HCT116 (cell line): ENCODE measurements around the gene PPP2R2D. TPM values are rescaled to one million over a fixed set of nuclear protein-coding genes. Genes with fewer than 3 reads are reported as not detected.

Source experiments
- ATAC-seq: fragments of 200-7000 bp; cut with Tn5 transposase; 2 replicates; pipeline ENCODE4 v1.9.1; 2020; ENCODE audit warnings: mild to moderate bottlenecking, moderate library complexity
- BruUV-seq: library from RNA; stranded (reverse); fragments of 400-500 nt; replicated peaks from 2 replicates; lab custom pipeline; 2021; lab: Mats Ljungman, UMichigan
- CTCF ChIA-PET: fragments of 300-600 bp; sonication (Branson Sonifier 250); formaldehyde crosslinking; loops from one replicate; lab custom pipeline; 2021; ENCODE audit warnings: antibody characterized with exemption; lab: Charles Lee
- POLR2A ChIA-PET: fragments of 300-600, 350-600 bp; sonication (Branson Sonifier 250); formaldehyde crosslinking; loops from one replicate; lab custom pipeline; 2021; ENCODE audit warnings: antibody characterized with exemption; lab: Charles Lee
- RAD21 ChIA-PET, 2 experiments: fragments of 300-600 bp; sonication (Branson Sonifier 250); formaldehyde crosslinking; loops; one replicate each; lab custom pipeline; 2023; ENCODE audit warnings: low total read pairs in 2 of 2; ENCODE audit not compliant: uncharacterized antibody in 2 of 2, unreplicated experiment in 2 of 2, low non-redundant PET in 1 of 2; lab: Charles Lee
- DNase-seq: peaks from one replicate; pipeline ENCODE4 v3.0.0-alpha.2; 2010; ENCODE audit warnings: low read depth, low spot score
- H2AFZ ChIP-seq: fragments of 200-600 bp; shearing (Covaris generic), sonication (generic); 2 replicates; pipeline ENCODE4 v1.6.1; 2017; ENCODE audit warnings: low read depth, mixed run types, mixed read lengths, antibody characterized with exemption, low read length; ENCODE audit not compliant: poor library complexity, severe bottlenecking
- H3K27ac ChIP-seq: 2 replicates; pipeline ENCODE4 v1.5.1; 2012; ENCODE audit warnings: low read depth, low read length
- H3K27me3 ChIP-seq: fragments of 200-600 bp; sonication (generic); 2 replicates; pipeline ENCODE4 v1.6.1; 2016; ENCODE audit warnings: mixed run types, low read length, mixed read lengths; ENCODE audit not compliant: insufficient read depth
- H3K36me3 ChIP-seq, 2 experiments: fragments of 200-500 bp in 1 of 2; fragments of 200-600 bp in 1 of 2; sonication (Bioruptor generic) in 1 of 2; sonication (generic) in 1 of 2; 2 replicates each; pipeline versions ENCODE4 v1.5.1 to v1.6.1; 2014 to 2016; ENCODE audit warnings: low read length in 2 of 2, inconsistent platforms in 1 of 2, mixed read lengths in 1 of 2, mixed run types in 1 of 2; ENCODE audit not compliant: insufficient read depth in 2 of 2, control insufficient read depth in 1 of 2
- H3K4me1 ChIP-seq, 2 experiments: fragments of 200-600 bp in 1 of 2; sonication (generic) in 1 of 2; 2 replicates each; pipeline versions ENCODE4 v1.5.1 to v1.6.1; 2012 to 2017; ENCODE audit warnings: low read length in 2 of 2, inconsistent platforms in 1 of 2, mild to moderate bottlenecking in 1 of 2, mixed read lengths in 1 of 2, mixed run types in 1 of 2, moderate library complexity in 1 of 2; ENCODE audit not compliant: insufficient read depth in 2 of 2, control insufficient read depth in 1 of 2
- H3K4me2 ChIP-seq: fragments of 200-600 bp; sonication (generic); 2 replicates; pipeline ENCODE4 v1.6.1; 2017; ENCODE audit warnings: mixed run types, low read length, mixed read lengths
- H3K4me3 ChIP-seq, 2 experiments: fragments of 200-600 bp in 1 of 2; sonication (generic) in 1 of 2; replicated peaks in 1 of 2; 2 replicates each; pipeline ENCODE4 v1.5.1; 2011 to 2016; ENCODE audit warnings: low read length in 2 of 2, control low read depth in 1 of 2, low read depth in 1 of 2, mild to moderate bottlenecking in 1 of 2, mixed read lengths in 1 of 2, mixed run types in 1 of 2
- H3K79me2 ChIP-seq: fragments of 200-600 bp; sonication (generic); 2 replicates; pipeline ENCODE4 v1.6.1; 2017; ENCODE audit warnings: mild to moderate bottlenecking, mixed run types, low read length, moderate library complexity, mixed read lengths; ENCODE audit not compliant: insufficient read depth
- H3K9ac ChIP-seq: fragments of 200-600 bp; sonication (generic); 2 replicates; pipeline ENCODE4 v1.6.1; 2016; ENCODE audit warnings: low read length, mixed read lengths
- H3K9me2 ChIP-seq: fragments of 200-600 bp; sonication (generic), shearing (Covaris generic); 2 replicates; pipeline ENCODE4 v1.6.1; 2017; ENCODE audit warnings: mixed run types, mild to moderate bottlenecking, moderate library complexity; ENCODE audit not compliant: insufficient read depth
- H3K9me3 ChIP-seq, 2 experiments: fragments of 200-500 bp in 1 of 2; fragments of 200-600 bp in 1 of 2; sonication (Bioruptor generic) in 1 of 2; sonication (generic) in 1 of 2; 2 replicates each; pipeline ENCODE4 v1.6.1; 2014 to 2017; ENCODE audit warnings: low read length in 2 of 2, mixed read lengths in 2 of 2, inconsistent platforms in 1 of 2, low read depth in 1 of 2, mild to moderate bottlenecking in 1 of 2, mixed run types in 1 of 2, moderate library complexity in 1 of 2; ENCODE audit not compliant: control insufficient read depth in 1 of 2, insufficient read depth in 1 of 2
- H4K20me1 ChIP-seq: fragments of 200-600 bp; sonication (generic), shearing (Covaris generic); 2 replicates; pipeline ENCODE4 v1.6.1; 2017; ENCODE audit warnings: mixed run types, mild to moderate bottlenecking, moderate library complexity; ENCODE audit not compliant: insufficient read depth
- CBX3 ChIP-seq: IDR thresholded peaks from 2 replicates; pipeline ENCODE4 v1.6.1; 2012; ENCODE audit warnings: low read depth
- EGR1 ChIP-seq: IDR thresholded peaks from 2 replicates; pipeline ENCODE4 v1.6.1; 2012; ENCODE audit warnings: low read depth
- EZH2 ChIP-seq: fragments of 200-600 bp; sonication (generic); IDR thresholded peaks from 2 replicates; pipeline ENCODE4 v1.6.1; 2017; ENCODE audit warnings: antibody characterized with exemption, mixed run types
- FOSL1 ChIP-seq: IDR thresholded peaks from 2 replicates; pipeline ENCODE4 v1.6.1; 2012; ENCODE audit warnings: low read depth
- POLR2A ChIP-seq: IDR thresholded peaks from 2 replicates; pipeline ENCODE4 v1.7.0; 2011; ENCODE audit warnings: borderline replicate concordance; ENCODE audit not compliant: insufficient read depth, insufficient read length; ENCODE audit errors: extremely low read depth
- POLR2AphosphoS5 ChIP-seq: IDR thresholded peaks from 2 replicates; pipeline ENCODE4 v1.6.1; 2011; ENCODE audit warnings: mild to moderate bottlenecking, low read depth, low read length, moderate library complexity
- REST ChIP-seq: IDR thresholded peaks from 2 replicates; pipeline ENCODE4 v1.6.1; 2012; ENCODE audit warnings: low read depth
- TCF7L2 ChIP-seq: IDR thresholded peaks from 2 replicates; pipeline ENCODE4 v1.7.0; 2011; ENCODE audit warnings: borderline replicate concordance, inconsistent platforms; ENCODE audit not compliant: insufficient read depth, insufficient read length; ENCODE audit errors: extremely low read depth
- intact Hi-C: fragments of 100-400 bp; cut with micrococcal nuclease; formaldehyde crosslinking; loops from 2 replicates; pipeline ENCODE4 v1.10.0; 2022
- total RNA-seq: library from RNA; stranded (reverse); gene quantifications from one replicate; pipeline ENCODE4 v1.2.1, GENCODE V29; 2021; ENCODE audit not compliant: unreplicated experiment

Gene PPP2R2D
- total RNA-seq, 1 experiment from 2014 or later: 18.1 TPM

GRCh38 chr10:131961777-131962662 is 61.2 kb downstream of the PPP2R2D start:
- intact Hi-C loops: no loop called here
- Histone ChIP-seq H3K27ac (no peak overlapping the region), H3K9me2 (no peaks in the 10 kb centered on the region), H3K27me3 (no peaks in the 10 kb centered on the region), H3K4me2 (no peak overlapping the region), H3K4me1 (no peaks in the 10 kb centered on the region), H2AFZ (no peak overlapping the region), H3K36me3 (no peaks in the 10 kb centered on the region), H3K9ac (no peak overlapping the region), H3K4me3 (no peak overlapping the region), H4K20me1 (no peaks in the 10 kb centered on the region)
- BruUV-seq: no TSS peak
- POLR2A ChIA-PET: no interaction called here
- RAD21 ChIA-PET: no interaction called here
- CTCF ChIA-PET: no interaction called here
- DNase-seq (no peak), ATAC-seq (no peak)
- TF ChIP-seq CBX3 (no peak), TCF7L2 (no peak), POLR2AphosphoS5 (no peak), POLR2A (no peak), REST (no peak), FOSL1 (no peak), EGR1 (no peak), EZH2 (no peak)
- TF ChIP-seq, all 23 proteins: peak for 0
- Histone ChIP-seq H3K79me2 (no peaks in the 10 kb centered on the region), H3K9me3 (no peaks in the 10 kb centered on the region)
